Endothelial cell (in vitro differentiated cells): ENCODE data around the gene MUC22. TPM values are rescaled to one million over a fixed set of nuclear protein-coding genes. Genes with fewer than 3 reads are reported as not detected.

Experiments used
- DNase-seq: peaks from one replicate; pipeline ENCODE4 v3.0.0; 2021; ENCODE audit warnings: low spot score
- H3K27ac Mint-ChIP-seq: one replicate; pipeline ENCODE4 v1.8.0; 2021; ENCODE audit warnings: mixed read lengths, inconsistent platforms; ENCODE audit not compliant: unreplicated experiment
- H3K27me3 Mint-ChIP-seq: one replicate; pipeline ENCODE4 v1.8.0; 2021; ENCODE audit warnings: mild to moderate bottlenecking, moderate library complexity, mixed read lengths, inconsistent platforms; ENCODE audit not compliant: unreplicated experiment
- H3K36me3 Mint-ChIP-seq: one replicate; pipeline ENCODE4 v1.8.0; 2021; ENCODE audit warnings: mild to moderate bottlenecking, low read depth, mixed read lengths, inconsistent platforms; ENCODE audit not compliant: unreplicated experiment
- H3K4me1 Mint-ChIP-seq: one replicate; pipeline ENCODE4 v1.8.0; 2021; ENCODE audit warnings: mild to moderate bottlenecking, mixed read lengths, inconsistent platforms; ENCODE audit not compliant: unreplicated experiment
- H3K4me3 Mint-ChIP-seq: one replicate; pipeline ENCODE4 v1.8.0; 2021; ENCODE audit warnings: mild to moderate bottlenecking, mixed read lengths, inconsistent platforms; ENCODE audit not compliant: unreplicated experiment
- H3K9me3 Mint-ChIP-seq: one replicate; pipeline ENCODE4 v1.8.0; 2021; ENCODE audit warnings: mixed read lengths, inconsistent platforms; ENCODE audit not compliant: unreplicated experiment
- total RNA-seq: library from RNA; stranded (reverse); fragmentation: NEBNext Ultra II Directional; extraction: Animal tissue kit (Norgen Biotek cat#: 25700); gene quantifications from one replicate; pipeline ENCODE4 v1.2.1, GENCODE V29; 2021; ENCODE audit not compliant: unreplicated experiment
- TF ChIP-seq, protein P1 (sequence below): fragments of 200-600 bp; sonication (generic); IDR thresholded peaks from one replicate; pipeline ENCODE4 v1.5.0; 2021; ENCODE audit warnings: antibody characterized with exemption; ENCODE audit not compliant: unreplicated experiment

MUC22 gene
- total RNA-seq, 1 donor from 2014 or later, result not detected

DNA sequence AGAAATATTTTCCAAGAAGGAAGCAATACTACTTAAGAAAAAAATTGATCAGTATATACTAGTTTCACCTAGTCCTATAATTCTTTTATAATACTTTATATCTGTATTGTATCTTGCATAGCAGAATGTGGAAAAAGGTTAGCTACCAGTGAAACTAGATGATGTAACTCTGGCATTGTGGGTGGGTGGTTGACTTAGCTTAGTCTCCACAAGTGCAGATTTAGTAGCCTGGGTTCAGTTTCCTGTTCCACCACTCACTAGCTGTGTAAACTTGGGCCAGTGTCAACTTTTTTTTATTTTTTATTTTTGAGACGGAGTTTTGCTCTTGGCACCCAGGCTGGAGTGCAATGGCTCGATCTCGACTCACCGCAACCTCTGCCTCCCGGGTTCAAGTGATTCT is 24.8 kb upstream of the MUC22 start:
- H3K9me3 Mint-ChIP-seq, result no peaks in the 10 kb centered on the region
- TF ChIP-seq, protein P1, sequence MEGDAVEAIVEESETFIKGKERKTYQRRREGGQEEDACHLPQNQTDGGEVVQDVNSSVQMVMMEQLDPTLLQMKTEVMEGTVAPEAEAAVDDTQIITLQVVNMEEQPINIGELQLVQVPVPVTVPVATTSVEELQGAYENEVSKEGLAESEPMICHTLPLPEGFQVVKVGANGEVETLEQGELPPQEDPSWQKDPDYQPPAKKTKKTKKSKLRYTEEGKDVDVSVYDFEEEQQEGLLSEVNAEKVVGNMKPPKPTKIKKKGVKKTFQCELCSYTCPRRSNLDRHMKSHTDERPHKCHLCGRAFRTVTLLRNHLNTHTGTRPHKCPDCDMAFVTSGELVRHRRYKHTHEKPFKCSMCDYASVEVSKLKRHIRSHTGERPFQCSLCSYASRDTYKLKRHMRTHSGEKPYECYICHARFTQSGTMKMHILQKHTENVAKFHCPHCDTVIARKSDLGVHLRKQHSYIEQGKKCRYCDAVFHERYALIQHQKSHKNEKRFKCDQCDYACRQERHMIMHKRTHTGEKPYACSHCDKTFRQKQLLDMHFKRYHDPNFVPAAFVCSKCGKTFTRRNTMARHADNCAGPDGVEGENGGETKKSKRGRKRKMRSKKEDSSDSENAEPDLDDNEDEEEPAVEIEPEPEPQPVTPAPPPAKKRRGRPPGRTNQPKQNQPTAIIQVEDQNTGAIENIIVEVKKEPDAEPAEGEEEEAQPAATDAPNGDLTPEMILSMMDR, result no peak
- H3K27me3 Mint-ChIP-seq, result no peaks in the 10 kb centered on the region
- peaks cover 20% of the 10 kb centered on the region for H3K4me1 Mint-ChIP-seq
- H3K27ac Mint-ChIP-seq, result no peak overlapping the region
- H3K36me3 Mint-ChIP-seq, result peaks cover 3% of the 10 kb centered on the region
- H3K4me3 Mint-ChIP-seq, result no peak overlapping the region
- no peak for DNase-seq

GRCh38 chr6:30987304-30987703 is 23.0 kb upstream of the MUC22 start:
- Mint-ChIP-seq H3K27ac (peak overlapping the region; percentile 57), H3K27me3 (no peaks in the 10 kb centered on the region), H3K9me3 (no peaks in the 10 kb centered on the region), H3K36me3 (peaks cover 3% of the 10 kb centered on the region), H3K4me1 (peaks cover 17% of the 10 kb centered on the region), H3K4me3 (no peak overlapping the region)
- TF ChIP-seq, protein P1, result no peak
- DNase-seq, result no peak

DNA sequence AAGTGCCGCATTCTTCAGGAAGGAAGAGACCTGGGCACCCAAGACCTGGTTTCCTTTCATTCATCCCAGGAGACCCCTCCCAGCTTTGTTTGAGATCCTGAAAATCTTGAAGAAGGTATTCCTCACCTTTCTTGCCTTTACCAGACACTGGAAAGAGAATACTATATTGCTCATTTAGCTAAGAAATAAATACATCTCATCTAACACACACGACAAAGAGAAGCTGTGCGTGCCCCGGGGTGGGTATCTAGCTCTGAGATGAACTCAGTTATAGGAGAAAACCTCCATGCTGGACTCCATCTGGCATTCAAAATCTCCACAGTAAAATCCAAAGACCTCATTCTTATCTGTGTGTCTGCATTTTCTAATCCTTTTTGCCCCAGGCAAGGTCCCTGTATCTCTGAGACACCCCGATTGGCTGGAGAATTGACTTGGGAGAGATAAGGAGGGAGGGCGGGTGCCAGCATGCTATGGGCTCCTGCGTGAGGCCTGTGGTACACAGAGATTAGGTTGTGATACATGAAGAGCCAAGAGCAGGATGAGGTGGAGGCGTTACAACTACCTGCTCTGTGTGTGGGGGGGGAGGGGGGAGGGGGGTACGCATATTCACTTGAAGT is 22.0 kb upstream of the MUC22 start:
- Mint-ChIP-seq H3K9me3 (no peaks in the 10 kb centered on the region), H3K27ac (no peak overlapping the region), H3K36me3 (peaks cover 3% of the 10 kb centered on the region), H3K4me3 (no peak overlapping the region), H3K4me1 (peaks cover 16% of the 10 kb centered on the region), H3K27me3 (no peaks in the 10 kb centered on the region)
- DNase-seq, result no peak
- TF ChIP-seq, protein P1, result no peak

- Mint-ChIP-seq H3K36me3 (peaks cover 3% of the 10 kb centered on the region), H3K27ac (no peak overlapping the region), H3K4me1 (peaks cover 16% of the 10 kb centered on the region), H3K9me3 (no peaks in the 10 kb centered on the region), H3K27me3 (no peaks in the 10 kb centered on the region), H3K4me3 (no peak overlapping the region)
- TF ChIP-seq, protein P1, result no peak
- no peak for DNase-seq
Measured at GRCh38 chr6:30990422-30991086, 19.7 kb upstream of the MUC22 start.

DNA sequence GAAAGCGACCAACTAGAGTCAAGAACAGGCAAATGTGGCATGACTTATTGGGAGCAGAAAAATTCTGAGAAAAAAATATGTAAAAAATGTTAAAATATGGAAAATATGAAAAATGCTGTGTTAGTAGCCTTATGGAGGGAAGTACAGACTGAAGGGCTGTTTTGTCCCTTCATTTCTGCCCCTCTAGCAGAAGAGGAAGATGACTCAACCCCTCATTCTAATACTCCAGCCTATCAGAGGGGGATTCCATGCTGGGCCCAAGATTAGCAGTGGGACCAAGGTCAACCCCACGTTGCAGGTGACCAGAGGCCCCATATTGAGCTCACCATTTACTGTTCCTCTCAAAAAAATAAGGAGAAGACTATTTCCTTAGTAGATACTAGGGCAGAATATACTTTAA is 18.4 kb upstream of the MUC22 start:
- Mint-ChIP-seq H3K27ac (no peak overlapping the region), H3K4me3 (no peak overlapping the region), H3K9me3 (no peaks in the 10 kb centered on the region), H3K4me1 (peaks cover 16% of the 10 kb centered on the region), H3K27me3 (no peaks in the 10 kb centered on the region), H3K36me3 (peaks cover 3% of the 10 kb centered on the region)
- no peak for DNase-seq
- TF ChIP-seq, protein P1, result no peak
